SW 1271 (cell line): ENCODE results near the gene BAG2.

ENCODE experiments used
- DNase-seq, 2 experiments: peaks; one replicate each; lab custom pipeline; 2025; lab: John Stamatoyannopoulos, UW

BAG2 gene

GRCh38 chr6:57172136-57173055 lies at the start of gene BAG2:
BAG2 (plus strand) TSS chr6:57172326; CDS start chr6:57172698, 372 bp downstream.
- peak; percentile 26 to 71 for DNase-seq

- DNase-seq: no peak
Observed at GRCh38 chr6:57123111-57123510, 49.0 kb upstream of the BAG2 start.

GRCh38 chr6:57127763-57128162 lies 44.4 kb upstream of the BAG2 start:
- DNase-seq: no peak

- no peak for DNase-seq
Observed at GRCh38 chr6:57130661-57131177, 41.4 kb upstream of the BAG2 start.

- no peak for DNase-seq
Observed at GRCh38 chr6:57134954-57135353, 37.2 kb upstream of the BAG2 start.

GRCh38 chr6:57135885-57136284 lies 36.2 kb upstream of the BAG2 start:
- DNase-seq: no peak

- no peak for DNase-seq
Observed at GRCh38 chr6:57137350-57137749, 34.8 kb upstream of the BAG2 start.

GRCh38 chr6:57138026-57138425 lies 34.1 kb upstream of the BAG2 start:
- no peak for DNase-seq

GRCh38 chr6:57141451-57142177 lies 30.5 kb upstream of the BAG2 start:
- no peak for DNase-seq

- DNase-seq: no peak
Observed at GRCh38 chr6:57142178-57142525, 30.0 kb upstream of the BAG2 start.

- no peak for DNase-seq
Observed at GRCh38 chr6:57143690-57144089, 28.4 kb upstream of the BAG2 start.

GRCh38 chr6:57147401-57147800 lies 24.7 kb upstream of the BAG2 start:
- no peak for DNase-seq

GRCh38 chr6:57147955-57148858 lies 23.9 kb upstream of the BAG2 start:
- no peak for DNase-seq

- no peak for DNase-seq
Observed at GRCh38 chr6:57158658-57159057, 13.5 kb upstream of the BAG2 start.

GRCh38 chr6:57159127-57159526 lies 13.0 kb upstream of the BAG2 start:
- no peak for DNase-seq

- DNase-seq: no peak
Observed at GRCh38 chr6:57162028-57162427, 10.1 kb upstream of the BAG2 start.

- DNase-seq: no peak
Observed at GRCh38 chr6:57162516-57162915, 9.6 kb upstream of the BAG2 start.

GRCh38 chr6:57163956-57164355 lies 8.2 kb upstream of the BAG2 start:
- DNase-seq: no peak

GRCh38 chr6:57165080-57165479 lies 7.0 kb upstream of the BAG2 start:
- no peak for DNase-seq

- DNase-seq: no peak
Observed at GRCh38 chr6:57173056-57173885, 1.1 kb downstream of the BAG2 start.

- no peak for DNase-seq
Observed at GRCh38 chr6:57173886-57174510, 1.9 kb downstream of the BAG2 start.
